DMS114 treated with DMSO at 0.1 percent for 48 hours (cell line): ENCODE results near the gene CTXN2.

Experiments
- DNase-seq: peaks from one replicate; lab custom pipeline; 2025; ENCODE audit not compliant: unreplicated experiment; lab: John Stamatoyannopoulos, UW

CTXN2 gene

GRCh38 chr15:48191574-48192225 is at the start of gene CTXN2:
CTXN2 (plus strand) TSS chr15:48191665; CDS start chr15:48201301, 9,636 bp downstream.
- no peak for DNase-seq

GRCh38 chr15:48143856-48144255 is 47.6 kb upstream of the CTXN2 start:
- no peak for DNase-seq

- DNase-seq = no peak
These were observed 46.6 kb upstream of the CTXN2 start for GRCh38 chr15:48144889-48145288.

- DNase-seq = no peak
These were observed 45.5 kb upstream of the CTXN2 start for GRCh38 chr15:48145923-48146322.

- no peak for DNase-seq
These were observed 44.1 kb upstream of the CTXN2 start for GRCh38 chr15:48147358-48147757.

- no peak for DNase-seq
These were observed 41.6 kb upstream of the CTXN2 start for GRCh38 chr15:48149858-48150257.

GRCh38 chr15:48153526-48153925 is 37.9 kb upstream of the CTXN2 start:
- DNase-seq = no peak

GRCh38 chr15:48168616-48169015 is 22.8 kb upstream of the CTXN2 start:
- DNase-seq = no peak

GRCh38 chr15:48170981-48171380 is 20.5 kb upstream of the CTXN2 start:
- DNase-seq = no peak

GRCh38 chr15:48175126-48175525 is 16.3 kb upstream of the CTXN2 start:
- no peak for DNase-seq

GRCh38 chr15:48176112-48176511 is 15.4 kb upstream of the CTXN2 start:
- no peak for DNase-seq

- DNase-seq = no peak
These were observed 14.5 kb upstream of the CTXN2 start for GRCh38 chr15:48176957-48177356.

GRCh38 chr15:48177383-48177765 is 14.1 kb upstream of the CTXN2 start:
- DNase-seq = peak; percentile 46

GRCh38 chr15:48177766-48178647 is 13.5 kb upstream of the CTXN2 start, which contains the start of gene MYEF2:
MYEF2 (minus strand) TSS chr15:48178295; CDS start chr15:48178237, 58 bp downstream.
- DNase-seq = peak; percentile 65

- no peak for DNase-seq
These were observed 12.9 kb upstream of the CTXN2 start for GRCh38 chr15:48178648-48178931.

GRCh38 chr15:48182749-48183148 is 8.7 kb upstream of the CTXN2 start:
- no peak for DNase-seq

GRCh38 chr15:48185529-48185928 is 5.9 kb upstream of the CTXN2 start:
- no peak for DNase-seq

GRCh38 chr15:48186271-48186670 is 5.2 kb upstream of the CTXN2 start:
- DNase-seq = no peak

GRCh38 chr15:48190932-48191573 is 412 bp upstream of the CTXN2 start:
- DNase-seq = no peak

- DNase-seq = no peak
These were observed 10.6 kb downstream of the CTXN2 start for GRCh38 chr15:48202068-48202467.

GRCh38 chr15:48205981-48206380 is 14.5 kb downstream of the CTXN2 start, which contains the start of gene SLC12A1:
SLC12A1 (plus strand) TSS chr15:48206302; CDS start chr15:48207720, 1,418 bp downstream.
- no peak for DNase-seq

- DNase-seq = no peak
These were observed 29.8 kb downstream of the CTXN2 start for GRCh38 chr15:48221261-48221660.
